T-cell (primary cell): ENCODE measurements around the gene U2AF2. TPM values are rescaled to one million over a fixed set of nuclear protein-coding genes. Genes with fewer than 3 reads are reported as not detected.
A peak's percentile ranks its signal among the peaks of the same experiment; 100 is the strongest.

Experiments used
- ATAC-seq, 4 experiments: fragments of 200-7000 bp in 3 of 4; fragments of 150-1000 bp in 1 of 4; cut with Tn5 transposase; replicated peaks in 1 of 4; 1 replicate in 3 of 4; 2 replicates in 1 of 4; pipeline ENCODE4 v1.10.0; 2021; ENCODE audit warnings: moderate library complexity in 3 of 4, mild to moderate bottlenecking in 2 of 4, moderate number of reproducible peaks in 1 of 4
- CTCF ChIA-PET, 2 donors: fragments of 300-600 bp; sonication (Branson Sonifier 250); formaldehyde crosslinking; loops; one replicate each; lab custom pipeline; 2022; ENCODE audit warnings: antibody characterized with exemption in 2 of 2; lab: Charles Lee
- POLR2A ChIA-PET, 2 donors: fragments of 300-600 bp; sonication (Branson Sonifier 250); formaldehyde crosslinking; loops; one replicate each; lab custom pipeline; 2022; ENCODE audit warnings: antibody characterized with exemption in 2 of 2; lab: Charles Lee
- DNase-seq, 35 experiments: peaks; one replicate each; pipeline versions ENCODE4 v3.0.0 to v3.0.0-alpha.2; 2013 to 2023
- H3K27ac ChIP-seq: one replicate; pipeline ENCODE4 v1.5.1; 2013; ENCODE audit warnings: low read length
- H3K27me3 ChIP-seq, 2 experiments: replicated peaks in 1 of 2; 1 replicate in 1 of 2; 2 replicates in 1 of 2; pipeline versions ENCODE4 v1.6.1 to v1.7.0; 2013; ENCODE audit warnings: low read length in 1 of 2, mixed read lengths in 1 of 2; ENCODE audit not compliant: control insufficient read depth in 2 of 2, insufficient read depth in 2 of 2; ENCODE audit errors: extremely low read depth in 1 of 2
- H3K36me3 ChIP-seq, 2 donors: 1 replicate in 1 of 2; 2 replicates in 1 of 2; pipeline versions ENCODE4 v1.6.1 to v1.7.0; 2013; ENCODE audit warnings: low read length in 1 of 2; ENCODE audit not compliant: control insufficient read depth in 2 of 2, insufficient read depth in 1 of 2; ENCODE audit errors: extremely low read depth in 1 of 2
- H3K4me1 ChIP-seq, 2 experiments: 1 replicate in 1 of 2; 2 replicates in 1 of 2; pipeline versions ENCODE4 v1.6.1 to v1.7.0; 2013; ENCODE audit warnings: low read length in 2 of 2, mixed read lengths in 1 of 2; ENCODE audit not compliant: insufficient read depth in 2 of 2, control insufficient read depth in 1 of 2; ENCODE audit errors: extremely low read depth in 1 of 2
- H3K4me3 ChIP-seq, 2 donors: 1 replicate in 1 of 2; 2 replicates in 1 of 2; pipeline versions ENCODE4 v1.5.1 to v1.7.0; 2013; ENCODE audit warnings: mild to moderate bottlenecking in 2 of 2, low read length in 1 of 2, moderate library complexity in 1 of 2; ENCODE audit not compliant: control insufficient read depth in 1 of 2; ENCODE audit errors: extremely low read depth in 1 of 2
- H3K9me3 ChIP-seq: 2 replicates; pipeline ENCODE4 v1.7.0; 2013
- H3K27ac Mint-ChIP-seq, 2 donors: one replicate each; pipeline ENCODE4 v1.8.0; 2020 to 2021; ENCODE audit warnings: mild to moderate bottlenecking in 2 of 2, mixed read lengths in 2 of 2
- H3K27me3 Mint-ChIP-seq, 2 donors: one replicate each; pipeline ENCODE4 v1.8.0; 2021 to 2022; ENCODE audit warnings: mixed read lengths in 2 of 2
- H3K36me3 Mint-ChIP-seq: one replicate; pipeline ENCODE4 v1.8.0; 2021; ENCODE audit warnings: mixed read lengths
- H3K4me1 Mint-ChIP-seq, 3 donors: one replicate each; pipeline ENCODE4 v1.8.0; 2020 to 2022; ENCODE audit warnings: mixed read lengths in 3 of 3, mild to moderate bottlenecking in 1 of 3
- H3K4me3 Mint-ChIP-seq, 3 donors: one replicate each; pipeline ENCODE4 v1.8.0; 2020 to 2022; ENCODE audit warnings: mild to moderate bottlenecking in 3 of 3, mixed read lengths in 3 of 3, moderate library complexity in 3 of 3
- H3K9me3 Mint-ChIP-seq, 3 donors: one replicate each; pipeline ENCODE4 v1.8.0; 2020 to 2022; ENCODE audit warnings: mixed read lengths in 3 of 3
- WGBS: methylation state at CpG from one replicate; pipeline ENCODE4 v1.1.5; 2013; ENCODE audit warnings: missing lambda C conversion rate; ENCODE audit not compliant: insufficient coverage; 5-methylcytosine and 5-hydroxymethylcytosine counted together
- total RNA-seq, 35 experiments: library from RNA in 6 of 35; stranded (reverse) in 6 of 35; fragments of 120-200 nt in 1 of 35; gene quantifications; one replicate each; pipeline versions ENCODE4 v1.2.1 to v1.2.4 and lab custom pipeline; 2013 to 2026

The U2AF2 gene
- total RNA-seq, 5 donors from 2014 or later (not counting 1 experiment from before 2014, with no cell fraction given): 254 to 310 (median 303) TPM

DNA sequence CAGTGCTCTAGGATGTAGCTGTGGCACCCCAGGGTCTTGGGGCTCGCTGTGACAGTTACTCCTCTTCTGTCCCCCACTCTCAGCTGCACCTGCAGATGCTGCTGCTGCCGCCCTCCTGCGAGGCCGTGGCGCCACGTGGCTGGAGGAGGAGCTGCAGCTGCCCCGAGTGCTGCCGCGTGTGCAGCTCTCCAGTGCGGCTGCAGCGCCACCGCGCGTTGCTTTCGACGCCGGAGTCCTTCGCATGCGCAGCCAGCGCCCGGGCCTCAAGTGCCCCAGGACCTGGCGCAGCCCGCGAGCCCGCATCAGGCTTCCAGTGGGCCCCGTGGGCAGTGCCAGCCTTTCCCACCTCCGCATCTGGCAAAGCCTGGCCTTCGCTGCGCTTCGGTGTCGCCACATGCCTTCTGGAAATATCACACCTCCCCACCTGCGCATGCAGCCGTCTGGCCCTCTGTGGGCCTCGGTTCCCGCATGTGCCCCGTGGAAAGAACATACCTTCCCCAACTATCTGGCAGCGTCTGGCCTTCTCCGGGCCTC, 14.7 kb upstream of the U2AF2 start:
- POLR2A ChIA-PET: interaction anchor here in 1 of 2 donors (0.6 kb wide), 1 partner anchor 1121 kb away, joined by 3 read pairs; no protein-coding TSS in a partner anchor
- Mint-ChIP-seq H3K4me1 (peaks cover 72 to 78% (median 73%) of the 10 kb centered on the region in 3 donors), H3K9me3 (no peaks in the 10 kb centered on the region), H3K27me3 (peaks cover 0 to 2% of the 10 kb centered on the region in 2 donors), H3K27ac (peak overlapping the region; percentile 84 to 87), H3K4me3 (peak overlapping the region; percentile 66 to 88 (median 75)), H3K36me3 (peaks cover 17% of the 10 kb centered on the region)
- CTCF ChIA-PET: interaction anchor here in 1 of 2 donors (0.7 to 1.1 kb wide), 3 partner anchors 9 to 16 kb away, joined by 3 to 5 read pairs (median 5); partner anchors contain the start of genes U2AF2 and ZNF784
- WGBS: 22% methylated on average over 32 of the region's 38 CpGs
- H3K9me3 ChIP-seq: no peaks in the 10 kb centered on the region
- H3K36me3 ChIP-seq: peaks cover 6 to 9% of the 10 kb centered on the region in 2 donors
- DNase-seq: peak in 34 of 35 experiments; percentile 54 to 90 (median 72)
- no peaks in the 10 kb centered on the region for H3K27me3 ChIP-seq
- peak; percentile 28 to 59 (median 36) for ATAC-seq
- H3K4me3 ChIP-seq: peak overlapping the region in 1 of 2 donors; percentile 33
- H3K4me1 ChIP-seq: peaks cover 33 to 84% of the 10 kb centered on the region in 2 experiments
- H3K27ac ChIP-seq: peak overlapping the region; percentile 67

DNA sequence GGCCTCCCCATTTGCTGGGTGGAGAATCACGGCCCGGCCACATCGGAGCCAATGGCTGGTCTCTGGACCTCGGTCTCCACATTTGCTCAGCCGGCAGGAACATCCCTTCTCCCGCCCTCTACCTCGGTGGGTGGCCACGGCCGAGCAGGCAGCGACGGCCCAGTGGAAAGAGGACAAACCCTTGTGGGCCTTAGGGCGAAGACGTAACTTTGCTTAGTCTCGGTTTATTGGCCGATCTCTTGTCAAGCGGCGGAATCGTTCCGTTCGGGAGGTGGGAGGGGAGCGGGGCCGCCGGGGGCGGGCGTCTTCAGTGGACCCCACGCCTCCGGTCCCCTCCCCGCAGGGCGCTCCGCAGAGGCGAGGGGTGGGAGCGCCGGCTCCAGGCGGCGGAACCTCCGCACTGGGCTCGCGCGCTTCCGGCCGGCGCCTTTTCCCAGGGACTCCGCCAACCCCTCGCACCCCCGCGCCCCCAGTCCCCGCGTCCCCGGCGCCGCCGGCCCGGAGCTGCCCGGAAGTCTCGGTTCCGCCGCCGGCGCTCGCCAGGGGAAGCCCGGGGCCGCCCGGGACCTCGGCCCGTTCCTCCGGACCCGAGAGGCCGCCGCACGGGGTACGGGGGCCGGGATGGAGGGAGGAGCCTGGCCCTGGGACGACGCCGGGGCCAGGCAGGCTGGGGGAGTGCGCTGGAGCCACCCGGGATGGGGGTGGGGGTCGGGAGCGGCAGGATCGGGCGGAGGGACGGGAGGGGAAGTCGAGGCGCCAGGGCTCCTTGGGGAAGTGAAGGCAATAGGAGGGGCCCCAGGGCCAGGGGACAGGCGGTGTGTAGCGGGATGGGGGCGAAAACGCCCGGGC, 14.0 kb upstream of the U2AF2 start, which contains the start of gene ZNF580:
Gene ZNF580 (plus strand): TSS at position 426 of the 849 bp plus-strand sequence. CDS start 1,507 bp downstream, outside the sequence.
- H3K9me3 ChIP-seq: no peaks in the 10 kb centered on the region
- peak within 1 kb of the TSS; percentile 67 for H3K27ac ChIP-seq
- DNase-seq (peak in 13 of 35 experiments; percentile 16 to 70 (median 49)), ATAC-seq (peak; percentile 18 to 39 (median 30))
- Mint-ChIP-seq H3K4me1 (peaks cover 65 to 77% (median 75%) of the 10 kb centered on the region in 3 donors), H3K27ac (peak within 1 kb of the TSS; percentile 90 to 93), H3K4me3 (peak within 1 kb of the TSS; percentile 79 to 88 (median 84)), H3K27me3 (peaks cover 0 to 2% of the 10 kb centered on the region in 2 donors), H3K36me3 (peaks cover 18% of the 10 kb centered on the region), H3K9me3 (no peaks in the 10 kb centered on the region)
- no peaks in the 10 kb centered on the region for H3K27me3 ChIP-seq
- CTCF ChIA-PET: interaction anchor here in 1 of 2 donors (1.0 to 1.1 kb wide), 2 partner anchors 9 to 16 kb away, joined by 3 to 5 read pairs; partner anchors contain the start of gene ZNF784
- peak within 1 kb of the TSS; percentile 66 to 79 for H3K4me3 ChIP-seq
- peaks cover 10 to 13% of the 10 kb centered on the region in 2 donors for H3K36me3 ChIP-seq
- peaks cover 29 to 79% of the 10 kb centered on the region in 2 experiments for H3K4me1 ChIP-seq
- 2% methylated on average over 72 of the region's 89 CpGs for WGBS
- POLR2A ChIA-PET: interaction anchor here in 1 of 2 donors (0.6 kb wide), 1 partner anchor 1121 kb away, joined by 3 read pairs; no protein-coding TSS in a partner anchor

DNA sequence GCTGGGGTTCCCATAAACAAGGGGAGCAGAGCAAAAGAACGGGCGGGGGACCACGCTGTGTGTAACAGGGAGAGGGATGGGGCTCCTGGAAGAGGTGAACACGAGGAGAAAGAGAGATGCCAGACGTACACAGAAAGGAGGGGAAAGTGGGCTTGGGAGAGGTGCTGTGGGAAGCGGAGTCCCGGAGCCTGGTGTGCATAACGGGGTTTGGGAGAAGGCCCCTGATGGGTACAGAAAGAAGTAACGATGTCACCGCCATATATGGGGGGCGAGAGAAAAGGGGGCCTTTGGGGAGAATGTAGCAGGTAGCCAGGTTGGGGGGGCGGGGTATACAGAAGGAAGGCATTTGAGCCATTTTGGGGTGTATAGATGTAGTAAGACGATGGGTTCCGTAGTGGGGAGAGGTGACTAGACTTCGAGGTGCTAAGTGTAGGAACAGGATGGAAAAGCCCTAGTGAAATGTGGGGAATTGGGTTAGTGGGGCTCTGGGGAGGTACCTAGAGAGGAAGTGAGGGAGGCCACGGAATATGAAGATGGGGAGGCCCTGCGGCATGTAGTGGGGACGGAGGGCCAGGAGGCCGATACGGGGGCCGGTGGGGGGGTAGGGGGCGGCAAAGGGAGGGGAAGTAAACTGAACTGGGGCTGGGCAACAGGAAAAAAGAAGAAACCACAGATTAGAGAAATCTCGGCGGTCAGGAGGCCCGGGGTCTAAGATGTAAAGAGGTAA, 13.2 kb upstream of the U2AF2 start:
- Histone ChIP-seq H3K9me3 (no peaks in the 10 kb centered on the region), H3K4me3 (peak overlapping the region; percentile 66 to 79), H3K36me3 (peaks cover 10 to 13% of the 10 kb centered on the region in 2 donors), H3K27ac (peak overlapping the region; percentile 63), H3K4me1 (peaks cover 22 to 71% of the 10 kb centered on the region in 2 experiments), H3K27me3 (no peaks in the 10 kb centered on the region)
- Mint-ChIP-seq H3K9me3 (no peaks in the 10 kb centered on the region), H3K4me3 (peak overlapping the region; percentile 79 to 88 (median 84)), H3K36me3 (peaks cover 15% of the 10 kb centered on the region), H3K27ac (peak overlapping the region; percentile 90 to 93), H3K4me1 (peaks cover 57 to 69% (median 67%) of the 10 kb centered on the region in 3 donors), H3K27me3 (peaks cover 0 to 2% of the 10 kb centered on the region in 2 donors)
- peak; percentile 1 to 7 (median 4) for ATAC-seq
- DNase-seq: peak in 4 of 35 experiments; percentile 36 to 64 (median 40)
- ChIA-PET CTCF (interaction anchor here in 1 of 2 donors (1.5 to 1.7 kb wide), 2 partner anchors 9 to 13 kb away, joined by 4 read pairs; partner anchors contain the start of gene U2AF2), POLR2A (no interaction called here)
- 0% methylated on average over 25 of the region's 25 CpGs for whole genome bisulfite sequencing

DNA sequence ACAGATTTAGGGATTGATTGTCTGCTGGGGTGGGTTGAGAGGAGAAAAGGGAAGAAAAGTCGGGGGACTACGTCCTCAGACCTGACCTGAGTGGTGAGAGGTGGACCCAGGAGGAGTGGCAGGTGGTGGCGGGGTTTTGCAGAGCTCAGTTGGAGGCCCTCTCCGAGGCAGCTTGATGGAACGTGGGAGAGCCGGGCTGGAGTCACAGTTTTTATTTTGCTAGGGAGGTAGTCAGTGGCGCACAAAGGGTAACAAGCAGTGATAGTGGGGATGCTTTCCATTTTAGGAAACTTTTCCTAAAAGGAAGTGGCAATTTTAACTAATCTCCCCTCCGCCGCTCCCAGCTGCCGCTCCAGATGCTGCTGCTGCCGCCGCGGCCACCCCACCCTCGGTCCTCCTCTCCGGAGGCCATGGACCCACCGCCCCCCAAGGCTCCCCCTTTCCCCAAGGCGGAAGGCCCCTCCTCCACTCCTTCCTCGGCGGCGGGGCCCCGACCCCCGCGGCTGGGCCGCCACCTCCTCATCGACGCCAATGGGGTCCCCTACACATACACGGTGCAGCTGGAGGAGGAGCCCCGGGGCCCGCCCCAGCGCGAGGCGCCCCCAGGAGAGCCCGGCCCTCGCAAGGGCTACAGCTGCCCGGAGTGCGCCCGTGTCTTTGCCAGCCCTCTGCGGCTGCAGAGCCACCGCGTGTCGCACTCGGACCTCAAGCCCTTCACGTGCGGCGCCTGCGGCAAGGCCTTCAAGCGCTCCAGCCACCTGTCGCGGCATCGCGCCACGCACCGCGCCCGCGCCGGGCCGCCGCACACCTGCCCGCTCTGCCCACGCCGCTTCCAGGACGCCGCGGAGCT, 12.5 kb upstream of the U2AF2 start:
- H3K4me3 Mint-ChIP-seq: peak overlapping the region; percentile 83 to 90 (median 88)
- WGBS: under 1% methylated on average over 56 of the region's 65 CpGs
- H3K9me3 Mint-ChIP-seq: no peaks in the 10 kb centered on the region
- H3K4me1 Mint-ChIP-seq: peaks cover 52 to 67% (median 63%) of the 10 kb centered on the region in 3 donors
- Histone ChIP-seq H3K4me3 (peak overlapping the region; percentile 66 to 79), H3K9me3 (no peaks in the 10 kb centered on the region), H3K27me3 (no peaks in the 10 kb centered on the region), H3K36me3 (peaks cover 10 to 13% of the 10 kb centered on the region in 2 donors), H3K4me1 (peaks cover 24 to 71% of the 10 kb centered on the region in 2 experiments), H3K27ac (peak overlapping the region; percentile 84)
- peaks cover 15% of the 10 kb centered on the region for H3K36me3 Mint-ChIP-seq
- ChIA-PET CTCF (interaction anchor here in 1 of 2 donors (1.5 to 1.7 kb wide), 2 partner anchors 9 to 12 kb away, joined by 4 read pairs; partner anchors contain the start of gene U2AF2), POLR2A (no interaction called here)
- H3K27me3 Mint-ChIP-seq: peaks cover 0 to 2% of the 10 kb centered on the region in 2 donors
- peak; percentile 8 to 21 (median 18) for ATAC-seq
- H3K27ac Mint-ChIP-seq: peak overlapping the region; percentile 96 to 98
- DNase-seq: peak in 5 of 35 experiments; percentile 30 to 50 (median 39)
